DND-41 (cell line): Measurements from ENCODE around the gene GZMM.

Experiments
- ATAC-seq: fragments of 200-7000 bp; cut with Tn5 transposase; 3 replicates; pipeline ENCODE4 v1.9.1; 2021; ENCODE audit warnings: low read depth; ENCODE audit not compliant: insufficient read depth
- DNase-seq: peaks from one replicate; pipeline ENCODE4 v3.0.0-alpha.2; 2020
- H2AFZ ChIP-seq: 2 replicates; pipeline ENCODE4 v1.6.0; 2012; ENCODE audit warnings: low read depth, low read length
- H3K27ac ChIP-seq: 2 replicates; pipeline ENCODE4 v1.5.1; 2012; ENCODE audit warnings: low read length, inconsistent platforms
- H3K27me3 ChIP-seq: fragments of 200-600 bp; sonication (generic); 2 replicates; pipeline ENCODE4 v1.6.0; 2012; ENCODE audit warnings: low read length, mild to moderate bottlenecking, inconsistent platforms; ENCODE audit not compliant: insufficient read depth, poor library complexity
- H3K36me3 ChIP-seq: 2 replicates; pipeline ENCODE4 v1.5.1; 2012; ENCODE audit warnings: low read length, inconsistent platforms; ENCODE audit not compliant: insufficient read depth
- H3K4me1 ChIP-seq: 2 replicates; pipeline ENCODE4 v1.5.1; 2012; ENCODE audit warnings: mild to moderate bottlenecking, low read length; ENCODE audit not compliant: insufficient read depth
- H3K4me2 ChIP-seq: 2 replicates; pipeline ENCODE4 v1.6.0; 2012; ENCODE audit warnings: mild to moderate bottlenecking, moderate library complexity, low read length, inconsistent platforms; ENCODE audit not compliant: insufficient read depth
- H3K4me3 ChIP-seq, 2 experiments: fragments of 200-600 bp in 1 of 2; shearing (Covaris generic) in 1 of 2; 2 replicates each; pipeline ENCODE4 v1.5.1; 2012 to 2016; ENCODE audit warnings: inconsistent platforms in 2 of 2, low read length in 2 of 2, mild to moderate bottlenecking in 2 of 2, low read depth in 1 of 2, moderate library complexity in 1 of 2
- H3K79me2 ChIP-seq: 2 replicates; pipeline ENCODE4 v1.6.0; 2012; ENCODE audit warnings: low read length, inconsistent platforms; ENCODE audit not compliant: insufficient read depth
- H3K9ac ChIP-seq: 2 replicates; pipeline ENCODE4 v1.6.0; 2012; ENCODE audit warnings: low read depth, mild to moderate bottlenecking, inconsistent platforms, low read length, moderate library complexity
- H3K9me3 ChIP-seq: 2 replicates; pipeline ENCODE4 v1.5.1; 2012; ENCODE audit warnings: low read length, moderate library complexity, mild to moderate bottlenecking, inconsistent platforms; ENCODE audit not compliant: insufficient read depth, severe bottlenecking
- H4K20me1 ChIP-seq: 2 replicates; pipeline ENCODE4 v1.6.0; 2012; ENCODE audit warnings: low read length; ENCODE audit not compliant: insufficient read depth
- EZH2 ChIP-seq: IDR thresholded peaks from 3 replicates; pipeline ENCODE4 v1.6.1; 2012; ENCODE audit warnings: borderline replicate concordance, low read depth, mild to moderate bottlenecking, moderate library complexity, low read length, inconsistent platforms; ENCODE audit not compliant: severe bottlenecking
- TF ChIP-seq, protein P1 (sequence below): IDR thresholded peaks from 2 replicates; pipeline ENCODE4 v1.5.1; 2012; ENCODE audit warnings: borderline replicate concordance, low read length, moderate library complexity, mild to moderate bottlenecking; ENCODE audit not compliant: poor library complexity, severe bottlenecking; ENCODE audit errors: extremely low read depth

Gene GZMM

DNA sequence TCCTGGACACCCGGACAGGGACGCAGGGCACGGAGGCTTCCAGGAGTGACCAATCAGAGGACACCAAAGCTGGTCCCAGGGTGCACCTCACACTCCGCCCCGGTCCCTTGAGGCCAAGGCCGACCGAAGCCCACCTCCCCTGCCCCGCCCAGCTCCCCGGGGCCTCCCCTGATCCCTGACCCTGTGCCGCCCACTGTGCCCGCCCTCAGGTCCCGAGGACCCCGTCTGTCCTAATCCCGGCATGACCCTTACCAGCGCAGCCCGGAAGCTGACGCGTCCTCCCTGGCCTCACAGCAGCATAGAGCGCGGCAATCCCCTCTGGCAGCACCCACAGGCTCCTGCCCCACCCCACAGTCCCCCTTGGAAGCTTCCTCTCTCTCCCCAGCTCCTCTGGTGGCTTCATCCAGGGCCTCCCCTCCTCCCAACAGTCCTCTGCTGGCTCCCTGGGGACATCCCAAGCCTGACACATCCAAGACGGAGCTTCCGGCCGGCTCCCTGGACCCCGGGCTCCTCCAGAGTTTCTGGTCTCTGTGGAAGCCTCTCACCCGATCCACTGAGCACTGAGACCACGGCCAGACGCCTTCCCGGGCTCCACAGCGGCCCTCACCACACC, 19.7 kb upstream of the GZMM start:
- TF ChIP-seq EZH2: no peak
- TF ChIP-seq, protein P1, sequence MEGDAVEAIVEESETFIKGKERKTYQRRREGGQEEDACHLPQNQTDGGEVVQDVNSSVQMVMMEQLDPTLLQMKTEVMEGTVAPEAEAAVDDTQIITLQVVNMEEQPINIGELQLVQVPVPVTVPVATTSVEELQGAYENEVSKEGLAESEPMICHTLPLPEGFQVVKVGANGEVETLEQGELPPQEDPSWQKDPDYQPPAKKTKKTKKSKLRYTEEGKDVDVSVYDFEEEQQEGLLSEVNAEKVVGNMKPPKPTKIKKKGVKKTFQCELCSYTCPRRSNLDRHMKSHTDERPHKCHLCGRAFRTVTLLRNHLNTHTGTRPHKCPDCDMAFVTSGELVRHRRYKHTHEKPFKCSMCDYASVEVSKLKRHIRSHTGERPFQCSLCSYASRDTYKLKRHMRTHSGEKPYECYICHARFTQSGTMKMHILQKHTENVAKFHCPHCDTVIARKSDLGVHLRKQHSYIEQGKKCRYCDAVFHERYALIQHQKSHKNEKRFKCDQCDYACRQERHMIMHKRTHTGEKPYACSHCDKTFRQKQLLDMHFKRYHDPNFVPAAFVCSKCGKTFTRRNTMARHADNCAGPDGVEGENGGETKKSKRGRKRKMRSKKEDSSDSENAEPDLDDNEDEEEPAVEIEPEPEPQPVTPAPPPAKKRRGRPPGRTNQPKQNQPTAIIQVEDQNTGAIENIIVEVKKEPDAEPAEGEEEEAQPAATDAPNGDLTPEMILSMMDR: no peak
- no peaks in the 10 kb centered on the region for H3K4me1 ChIP-seq
- ATAC-seq (peak; percentile 27; the same call in 1 of the 3 replicates), DNase-seq (no peak)
- no peak overlapping the region for H3K9ac ChIP-seq
- H3K4me2 ChIP-seq: no peak overlapping the region
- H3K27ac ChIP-seq: no peak overlapping the region
- no peaks in the 10 kb centered on the region for H4K20me1 ChIP-seq
- H3K4me3 ChIP-seq: no peak overlapping the region
- H3K79me2 ChIP-seq: no peaks in the 10 kb centered on the region
- H3K9me3 ChIP-seq: no peaks in the 10 kb centered on the region
- no peak overlapping the region for H2AFZ ChIP-seq
- H3K27me3 ChIP-seq: no peaks in the 10 kb centered on the region
- H3K36me3 ChIP-seq: no peaks in the 10 kb centered on the region; the same call in 1 of the 2 replicates

DNA sequence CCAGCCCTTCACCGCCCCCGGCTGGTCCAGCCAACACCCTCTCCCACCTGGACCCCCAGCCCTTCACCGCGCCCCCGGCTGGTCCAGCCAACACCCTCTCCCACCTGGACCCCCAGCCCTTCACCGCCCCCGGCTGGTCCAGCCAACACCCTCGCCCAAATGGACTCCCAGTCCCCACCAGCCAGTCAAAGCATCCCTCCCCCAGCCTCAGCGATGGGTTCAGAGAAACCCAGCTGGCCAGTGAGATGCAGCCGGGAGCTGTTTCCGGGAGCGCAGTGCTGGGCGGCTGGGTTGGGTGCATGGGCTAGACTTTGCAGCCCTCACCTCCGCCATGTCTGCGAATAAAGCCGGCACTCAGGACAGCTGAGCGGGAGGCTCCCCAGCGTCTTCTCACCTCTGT, 18.8 kb upstream of the GZMM start:
- H3K4me1 ChIP-seq: peaks cover under 1% of the 10 kb centered on the region; the same call in 1 of the 2 replicates
- DNase-seq: no peak
- no peak overlapping the region for H2AFZ ChIP-seq
- no peak overlapping the region for H3K9ac ChIP-seq
- no peaks in the 10 kb centered on the region for H3K27me3 ChIP-seq
- H4K20me1 ChIP-seq: no peaks in the 10 kb centered on the region
- no peak overlapping the region for H3K4me2 ChIP-seq
- no peaks in the 10 kb centered on the region for H3K36me3 ChIP-seq
- no peaks in the 10 kb centered on the region for H3K79me2 ChIP-seq
- H3K4me3 ChIP-seq: no peak overlapping the region
- H3K27ac ChIP-seq: no peak overlapping the region
- TF ChIP-seq, protein P1: no peak
- no peak for TF ChIP-seq EZH2
- H3K9me3 ChIP-seq: no peaks in the 10 kb centered on the region
- ATAC-seq: no peak; the same call in 2 of the 3 replicates

DNA sequence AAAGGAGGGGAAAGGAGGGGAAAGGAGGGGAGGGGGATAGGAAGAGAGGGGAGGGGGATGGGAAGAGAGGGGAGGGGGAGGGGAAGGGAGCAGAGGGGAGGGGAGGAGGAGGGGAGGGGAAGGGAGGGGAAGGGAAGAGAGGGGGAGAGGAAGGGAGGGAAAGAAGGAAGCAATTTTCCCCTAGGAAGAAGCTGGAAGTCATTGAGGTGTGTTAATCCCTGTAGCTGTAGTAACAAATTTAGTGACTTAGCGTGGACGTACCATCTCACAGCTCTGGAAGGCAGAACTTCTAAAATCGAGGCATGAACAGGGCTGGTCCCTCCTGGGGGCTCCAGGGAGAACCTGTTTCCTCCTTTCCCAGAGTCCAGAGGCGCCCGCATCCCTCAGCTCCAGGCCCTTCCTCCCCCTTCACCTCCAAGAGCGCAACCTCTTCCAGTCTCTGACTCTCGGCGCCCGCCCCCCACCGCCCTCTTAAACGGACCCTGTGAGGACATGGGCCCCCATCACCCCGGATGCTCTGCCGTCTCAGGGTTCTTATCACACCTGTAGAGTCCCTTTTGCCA, 17.9 kb upstream of the GZMM start:
- no peak for ATAC-seq
- DNase-seq: no peak
- H3K36me3 ChIP-seq: no peaks in the 10 kb centered on the region
- peaks cover 9% of the 10 kb centered on the region for H3K4me1 ChIP-seq
- H2AFZ ChIP-seq: no peak overlapping the region
- no peaks in the 10 kb centered on the region for H3K27me3 ChIP-seq
- no peaks in the 10 kb centered on the region for H4K20me1 ChIP-seq
- no peak for TF ChIP-seq EZH2
- TF ChIP-seq, protein P1: no peak
- no peak overlapping the region for H3K4me2 ChIP-seq
- no peak overlapping the region for H3K4me3 ChIP-seq
- no peaks in the 10 kb centered on the region for H3K9me3 ChIP-seq
- no peaks in the 10 kb centered on the region for H3K79me2 ChIP-seq
- H3K9ac ChIP-seq: no peak overlapping the region
- no peak overlapping the region for H3K27ac ChIP-seq
